HG03378 (cell line): ENCODE data around the gene KIF6.

ENCODE experiments used
- ATAC-seq: cut with Tn5 transposase; IDR thresholded peaks from one replicate; pipeline ENCODE4 v1.9.1; 2021; ENCODE audit warnings: mild to moderate bottlenecking, moderate library complexity; ENCODE audit not compliant: unreplicated experiment

KIF6 gene

DNA sequence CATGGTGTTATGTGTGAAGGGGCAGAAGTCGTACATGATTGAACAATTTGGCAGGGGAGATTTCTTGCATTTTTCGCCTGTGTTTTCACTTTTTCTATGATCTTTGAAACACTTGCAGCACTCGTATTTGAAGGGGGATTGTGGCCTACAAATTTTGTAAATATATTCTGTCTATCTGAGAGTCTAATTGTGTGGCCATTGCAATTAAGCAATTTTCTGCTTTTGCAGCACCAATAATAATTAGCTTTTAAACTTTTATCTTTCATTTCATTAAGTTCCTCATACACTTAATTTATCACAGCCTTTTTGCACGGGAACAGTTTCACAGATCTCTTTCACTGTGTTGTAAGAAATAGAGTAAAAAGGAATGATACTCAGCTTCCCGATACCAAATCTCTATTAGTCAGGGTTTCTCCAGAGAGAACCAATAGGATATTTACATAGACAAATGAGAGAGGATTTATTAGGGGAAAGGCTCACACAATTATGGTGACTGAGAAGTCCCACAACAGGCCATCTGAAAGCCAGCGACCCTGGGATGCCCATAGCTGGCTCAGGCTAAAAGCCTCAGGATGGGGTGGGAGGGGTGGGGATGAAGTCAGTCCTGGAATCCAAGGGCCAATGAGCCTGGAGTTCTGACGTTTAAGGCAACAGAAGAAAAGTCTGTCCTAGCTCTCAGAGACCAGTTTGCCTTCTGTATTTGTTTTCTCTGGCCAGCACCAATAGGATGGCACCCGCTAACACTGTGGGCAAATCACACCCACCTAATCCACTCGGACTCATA is 58.3 kb downstream of the KIF6 start:
- no peak for ATAC-seq

DNA sequence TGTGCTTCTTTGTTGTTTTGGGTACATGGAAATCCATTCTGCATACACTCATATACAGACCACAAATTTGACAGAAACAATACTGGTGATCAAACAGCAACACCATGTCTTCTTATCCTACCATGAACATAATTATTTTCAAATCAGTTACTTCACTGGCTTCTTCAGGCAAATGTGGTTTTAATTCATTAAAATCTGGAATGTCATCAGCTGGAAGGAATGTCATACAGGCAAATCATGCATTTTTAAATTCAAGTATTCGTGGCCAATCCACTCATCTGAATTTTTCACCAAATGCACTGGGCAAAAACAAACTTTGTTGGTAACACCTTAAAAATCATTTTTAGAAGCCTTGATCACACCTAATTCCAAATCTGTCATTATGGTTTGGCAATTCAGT is 59.3 kb downstream of the KIF6 start:
- no peak for ATAC-seq

DNA sequence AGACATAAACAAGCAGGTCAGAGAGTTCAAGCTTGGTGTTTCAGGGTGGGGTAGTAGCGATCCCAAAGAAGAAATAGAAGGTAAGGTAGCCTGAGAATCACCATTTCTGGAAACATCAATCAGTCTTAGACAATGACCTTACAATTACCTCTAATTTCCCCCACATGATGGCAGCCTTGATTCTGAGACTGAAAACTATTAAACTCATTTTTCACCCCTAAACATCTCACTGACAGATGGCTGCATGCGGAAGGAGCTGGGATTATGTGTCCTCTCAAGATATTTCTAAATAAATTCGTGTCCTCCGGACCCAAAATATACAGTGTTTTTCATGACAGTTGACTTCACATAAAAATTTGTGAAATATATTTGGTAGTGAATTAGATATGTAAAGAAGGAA is 61.0 kb downstream of the KIF6 start:
- no peak for ATAC-seq

DNA sequence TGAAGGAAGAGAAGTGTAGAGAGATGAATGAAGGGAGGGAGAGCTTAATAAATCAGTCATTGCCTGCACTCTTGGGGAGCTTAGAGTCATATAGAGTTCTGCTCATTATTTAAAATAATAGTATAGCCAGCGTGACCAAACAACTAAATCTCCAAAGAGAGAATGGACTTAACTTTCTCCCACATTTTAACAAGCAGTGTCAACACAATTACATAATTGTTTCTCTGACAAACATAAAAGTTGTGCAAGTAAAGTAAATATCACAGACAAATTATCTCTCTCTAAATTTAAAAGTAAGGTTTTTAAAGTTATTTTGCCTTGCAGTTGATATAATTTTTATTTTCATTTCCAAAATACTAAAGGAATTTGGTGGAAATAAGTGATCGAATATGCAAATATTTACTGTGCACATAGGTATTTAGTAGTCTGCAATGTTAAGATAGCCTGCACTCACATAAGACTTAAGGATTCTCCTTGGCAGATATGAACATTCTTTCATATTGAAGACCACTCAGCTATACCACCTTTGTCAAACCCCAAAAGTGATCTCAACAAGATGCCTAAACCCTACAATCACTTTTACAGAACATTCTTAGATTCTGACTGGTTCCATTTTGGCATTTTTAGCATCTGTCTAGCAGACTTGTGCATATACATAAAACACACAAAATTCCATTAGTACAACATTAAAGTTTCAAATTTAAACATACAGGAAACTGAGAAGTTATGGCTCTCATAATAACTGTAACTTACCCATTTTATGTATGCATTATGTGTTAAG is 67.7 kb downstream of the KIF6 start:
- ATAC-seq, result no peak

DNA sequence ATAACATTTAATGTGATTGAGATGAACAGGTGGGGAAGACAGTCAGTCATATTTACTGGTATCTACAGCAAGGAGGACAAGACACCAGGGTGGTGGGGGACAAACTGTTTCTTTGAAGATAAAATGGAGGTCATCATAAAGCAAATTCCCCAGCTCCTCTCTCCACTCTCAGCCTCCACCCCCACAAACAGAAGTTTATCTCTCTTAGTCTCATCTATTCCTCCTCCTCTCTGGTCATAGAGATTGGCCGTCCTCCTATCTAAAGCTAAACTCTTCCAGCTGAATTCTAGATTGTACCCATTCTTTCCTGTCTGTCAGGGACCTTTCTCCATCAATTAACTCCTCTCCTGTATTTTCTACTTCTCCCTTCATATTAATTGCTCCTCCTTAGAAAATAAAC is 71.1 kb downstream of the KIF6 start:
- ATAC-seq, result no peak

DNA sequence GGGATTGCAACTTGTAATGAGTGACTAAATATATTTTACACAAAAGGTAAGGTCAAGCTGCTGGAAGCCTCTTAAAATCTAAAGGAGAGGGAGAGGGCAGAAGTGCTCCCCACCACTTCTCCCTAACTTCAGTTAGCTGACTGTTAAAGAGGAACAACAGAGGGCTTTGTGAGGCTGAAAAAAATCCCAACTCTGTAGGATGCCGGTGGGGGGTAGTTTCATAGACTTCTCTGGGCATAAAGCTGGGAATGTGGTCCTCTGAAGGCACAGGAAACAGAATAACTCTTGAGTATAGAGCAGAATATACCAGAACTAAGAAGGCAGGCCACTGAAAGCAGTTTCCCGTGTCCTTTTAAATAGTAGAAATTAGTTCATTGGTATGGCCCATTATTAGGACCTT is 71.6 kb downstream of the KIF6 start:
- no peak for ATAC-seq

DNA sequence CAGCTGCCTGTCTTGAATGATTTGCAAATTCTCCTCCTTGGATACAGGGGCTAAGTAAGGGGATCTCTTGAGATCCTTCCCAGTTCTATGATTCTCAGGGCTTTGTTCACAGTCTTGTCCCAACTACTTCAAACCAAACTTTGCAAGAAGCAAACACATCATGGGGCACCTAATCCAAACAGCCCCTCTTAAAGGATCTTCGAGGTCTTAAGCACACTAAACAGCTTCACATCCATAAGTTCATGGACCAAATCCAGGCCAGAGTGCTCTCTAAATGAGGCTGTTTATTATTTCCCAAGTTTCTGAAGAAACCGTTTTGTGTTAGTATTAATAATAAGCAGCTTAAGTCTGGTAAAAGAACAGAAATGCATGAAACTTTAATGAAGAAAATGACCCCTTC is 75.2 kb downstream of the KIF6 start:
- no peak for ATAC-seq

DNA sequence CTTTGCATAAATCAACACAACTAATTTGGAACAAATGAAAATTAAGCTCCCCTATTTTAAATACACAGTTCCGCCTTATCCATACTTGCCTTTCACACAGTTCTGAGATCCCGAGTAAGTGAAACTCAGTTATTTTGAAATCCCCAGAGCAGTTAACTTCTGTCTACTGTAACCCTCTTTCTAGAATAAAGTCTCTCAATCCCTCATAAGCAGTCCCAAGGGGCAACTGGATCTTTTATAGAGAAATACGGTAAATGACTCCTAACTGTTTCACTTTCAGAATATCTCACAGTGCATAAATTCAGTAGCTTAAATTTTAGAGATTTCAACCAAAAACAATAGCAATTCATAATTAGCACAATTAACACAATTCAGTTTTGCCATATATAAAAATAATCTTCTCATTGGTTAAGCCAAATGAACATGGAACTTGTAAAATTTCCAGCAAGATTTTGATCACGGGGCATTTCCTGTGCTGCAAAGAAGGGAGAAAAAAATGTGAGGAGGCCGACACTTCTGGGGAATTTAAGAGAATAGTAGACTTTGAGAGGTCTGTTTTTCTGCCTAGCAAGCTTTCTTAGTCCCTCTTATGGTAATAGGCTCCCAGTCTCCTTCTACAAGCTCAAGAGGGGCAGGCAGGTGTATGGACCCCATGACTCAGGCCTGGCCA is 78.3 kb downstream of the KIF6 start:
- ATAC-seq, result no peak

DNA sequence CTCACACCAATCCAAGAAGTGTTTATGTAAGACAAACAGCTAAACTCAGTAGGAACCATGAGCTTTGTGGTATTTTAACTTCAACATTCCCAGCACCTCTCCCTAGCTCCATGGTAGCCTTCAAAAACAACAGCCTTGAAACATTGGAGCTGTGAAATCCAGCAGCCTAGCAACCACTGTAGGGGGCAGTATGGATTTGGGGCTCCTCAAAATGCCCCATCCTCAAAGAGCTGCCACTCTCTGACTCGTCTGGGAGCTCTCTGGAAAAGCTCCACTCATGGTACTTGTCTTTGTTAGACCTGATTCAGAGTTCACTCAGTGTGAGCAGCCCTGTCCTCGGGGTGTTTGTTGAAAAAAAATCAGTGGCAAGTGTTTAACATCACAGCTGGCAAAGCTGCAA is 82.9 kb downstream of the KIF6 start:
- ATAC-seq, result no peak

DNA sequence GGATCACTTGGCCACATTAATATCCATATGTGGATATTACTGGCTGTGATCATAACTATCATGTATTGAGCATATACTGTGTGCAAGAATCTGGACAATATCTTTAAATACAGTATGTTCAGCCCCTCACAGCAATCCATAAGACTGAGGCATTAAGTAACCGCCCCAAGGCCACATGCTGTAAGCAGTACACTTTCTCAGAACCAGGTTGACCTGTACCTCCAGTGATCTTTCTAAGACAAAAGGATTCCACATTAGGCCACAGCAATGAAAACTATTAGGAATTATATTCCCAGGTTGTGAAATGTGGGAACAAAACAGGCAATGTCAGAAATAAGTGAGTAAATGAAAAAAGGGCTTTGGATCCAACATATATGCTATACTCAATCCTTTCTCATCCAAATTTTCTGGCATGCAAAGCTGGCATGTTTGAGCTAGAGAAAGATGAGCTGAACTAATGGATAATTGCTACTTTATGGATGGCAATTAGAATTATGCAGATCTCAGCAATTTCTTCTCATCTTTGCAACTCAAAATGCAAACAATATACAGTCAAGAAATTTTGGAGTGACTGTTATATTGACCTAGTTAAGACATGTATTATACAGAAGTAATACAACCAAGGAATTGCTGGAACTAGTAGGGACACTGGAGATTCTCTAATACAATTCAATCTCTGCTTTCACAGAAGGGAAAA is 86.9 kb downstream of the KIF6 start:
- ATAC-seq, result no peak

DNA sequence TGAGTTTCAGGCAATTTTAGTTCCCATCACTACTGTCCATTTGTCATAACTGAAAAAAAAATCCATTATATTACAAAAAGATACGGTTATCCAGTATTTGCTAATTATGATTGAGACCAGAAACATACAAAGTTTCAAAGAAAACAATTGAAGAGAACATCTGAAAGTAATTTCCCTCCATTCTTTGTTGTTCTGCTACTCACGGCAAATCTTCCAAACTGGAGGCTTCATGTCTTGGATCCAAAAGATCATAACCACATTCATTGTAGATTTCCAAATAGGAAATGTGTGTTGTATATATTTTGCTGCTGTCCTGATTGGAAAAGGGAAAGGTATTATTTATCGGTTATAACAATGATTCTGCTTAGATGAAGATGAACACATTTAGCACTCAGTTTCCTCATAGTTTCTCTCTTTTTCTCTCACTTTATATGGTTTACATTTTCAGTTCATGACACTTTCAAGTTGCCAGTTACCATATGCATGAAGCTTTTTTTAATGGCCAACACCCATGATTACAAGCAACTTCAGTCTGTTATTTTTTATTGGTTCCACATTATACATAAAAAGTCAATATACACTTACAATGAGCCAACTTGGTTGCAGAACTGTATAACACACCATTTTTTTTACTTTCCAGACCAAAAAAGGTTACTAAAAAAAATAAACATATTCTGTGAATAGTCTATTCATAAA is 90.4 kb downstream of the KIF6 start:
- no peak for ATAC-seq

DNA sequence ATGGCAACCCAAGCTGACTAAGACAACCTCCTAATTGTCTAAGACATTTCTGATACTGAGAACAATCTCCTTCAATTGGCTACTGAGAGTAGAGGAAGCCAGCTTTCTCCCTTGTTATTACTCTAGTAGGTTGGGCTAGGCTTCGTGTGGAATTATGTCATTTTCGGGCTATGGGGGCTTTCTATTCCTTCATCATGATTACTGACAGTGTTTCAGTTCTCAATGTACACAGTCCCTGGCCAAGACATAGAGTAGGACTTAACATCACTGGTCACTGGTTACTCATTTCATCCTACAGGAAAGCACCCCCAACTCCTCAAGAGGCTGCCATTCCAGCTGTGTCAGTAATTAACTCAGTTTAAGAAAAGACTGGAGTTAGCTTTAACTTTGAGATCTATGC is 100.0 kb downstream of the KIF6 start:
- no peak for ATAC-seq

DNA sequence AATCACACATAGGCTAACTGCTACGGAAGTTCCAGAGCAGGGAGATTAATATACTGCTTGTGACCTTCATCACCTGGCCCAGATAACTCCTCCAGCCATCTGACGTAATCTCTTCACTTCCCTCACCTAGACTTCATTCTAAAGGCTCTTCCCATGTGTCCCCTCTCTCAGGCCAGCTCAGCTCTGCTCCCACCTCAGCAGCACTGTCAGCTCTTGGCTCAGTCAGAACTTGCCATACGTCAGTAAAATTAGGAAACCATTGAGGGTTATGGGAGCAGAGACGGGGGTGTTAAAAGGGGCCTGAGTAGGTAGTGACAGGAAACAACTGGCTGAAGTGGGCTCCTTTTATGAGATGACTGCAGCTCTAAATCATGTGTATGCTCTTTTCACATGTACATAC is 101.5 kb downstream of the KIF6 start:
- ATAC-seq, result no peak

DNA sequence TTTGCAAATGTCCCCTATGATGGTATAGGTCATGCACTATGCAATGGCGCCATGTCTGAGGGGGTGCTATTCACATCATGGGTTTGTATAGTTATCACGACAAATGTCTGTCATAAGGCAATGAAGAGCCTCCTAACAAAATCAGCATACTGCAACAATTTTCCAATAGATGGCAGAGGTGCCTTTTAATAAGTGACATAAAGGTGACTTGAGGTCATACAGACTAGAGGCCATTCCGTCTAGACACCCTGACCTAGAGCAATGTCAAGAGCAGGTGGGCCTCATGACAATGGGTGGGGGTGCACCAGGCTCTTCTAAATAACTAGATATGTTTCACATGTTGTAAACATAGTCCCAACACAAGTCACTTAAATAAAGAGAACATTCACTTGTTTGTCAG is 107.7 kb downstream of the KIF6 start:
- no peak for ATAC-seq

DNA sequence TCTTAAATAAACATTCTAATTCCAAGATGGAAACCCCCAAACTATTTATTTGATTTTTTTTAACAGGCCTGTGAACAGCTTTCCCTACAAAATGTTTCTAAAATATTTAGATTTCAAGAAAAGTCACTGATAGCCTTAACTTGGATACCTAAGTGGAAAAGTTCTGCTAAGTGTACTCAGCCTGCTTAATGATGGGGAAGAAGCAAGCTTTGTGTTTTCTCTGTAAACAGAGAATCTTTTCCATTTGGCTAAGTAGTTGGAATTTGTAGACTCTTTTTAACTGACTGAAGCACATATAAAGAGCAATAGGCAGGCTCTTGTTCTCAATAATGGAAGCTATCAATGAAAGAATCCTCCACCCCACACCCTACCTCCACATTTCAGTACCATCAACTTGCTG is 108.2 kb downstream of the KIF6 start:
- ATAC-seq, result no peak

DNA sequence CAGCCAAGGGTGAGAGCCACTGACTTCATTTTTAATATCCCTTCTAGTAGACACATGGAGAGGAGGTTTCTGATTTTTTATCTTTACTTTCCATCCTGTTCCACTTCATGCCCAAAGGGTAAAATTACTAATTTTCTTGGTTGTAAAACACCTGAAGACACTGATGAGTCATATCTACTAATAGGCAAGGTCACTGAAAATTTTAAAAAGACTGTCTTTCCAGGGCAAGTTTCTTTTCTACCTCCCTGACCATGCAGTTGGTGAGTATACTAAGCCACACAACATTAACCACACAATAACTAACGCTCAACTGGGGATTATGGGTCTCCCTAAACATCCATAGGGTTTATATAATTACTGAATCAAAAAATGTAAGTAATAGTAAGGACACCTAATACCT is 109.6 kb downstream of the KIF6 start:
- no peak for ATAC-seq

DNA sequence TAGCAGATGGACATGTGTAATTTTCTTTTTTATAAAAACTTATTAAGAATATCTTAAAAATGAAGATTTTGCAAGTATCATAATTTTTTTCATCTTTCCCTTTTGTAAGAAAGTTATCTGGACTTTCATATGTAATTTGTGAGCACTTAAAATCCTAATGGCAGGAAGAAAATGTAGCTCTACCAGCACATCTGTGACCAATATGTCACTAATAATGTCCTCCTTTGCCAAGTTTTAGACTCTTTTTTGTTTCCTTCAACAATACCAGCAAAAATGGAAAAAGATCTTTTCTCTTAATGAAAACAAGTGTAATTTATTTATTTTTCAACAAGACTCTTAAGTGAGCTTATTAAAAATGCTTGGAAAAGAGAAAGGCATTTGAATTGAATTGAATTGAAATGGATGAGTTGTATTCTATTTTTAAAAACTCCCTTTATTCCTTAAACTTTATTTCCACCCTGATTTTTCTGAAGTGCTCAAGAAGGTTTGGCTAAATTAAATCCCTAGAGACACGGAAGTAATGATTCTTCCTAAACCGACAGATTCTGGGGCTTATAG is 110.7 kb downstream of the KIF6 start:
- ATAC-seq, result no peak

DNA sequence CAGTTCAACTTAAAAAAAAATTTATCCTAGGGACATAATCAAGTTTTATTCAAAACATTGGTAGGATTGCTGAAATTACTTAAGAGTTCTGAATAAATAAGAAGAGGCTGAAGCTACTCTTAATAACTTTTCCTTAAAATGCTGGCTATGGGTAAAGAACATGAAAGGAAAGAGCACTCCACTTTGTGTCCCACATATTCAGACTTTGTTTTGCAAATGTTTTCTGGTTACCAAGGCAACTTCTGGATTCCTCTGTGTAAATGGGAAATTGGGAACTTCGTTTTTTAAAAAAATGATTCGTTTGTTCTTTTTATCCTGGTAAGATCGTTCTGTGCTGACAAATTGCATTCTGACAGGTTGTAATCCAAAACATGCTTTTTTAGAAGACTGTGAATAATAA is 115.0 kb downstream of the KIF6 start:
- ATAC-seq, result no peak

DNA sequence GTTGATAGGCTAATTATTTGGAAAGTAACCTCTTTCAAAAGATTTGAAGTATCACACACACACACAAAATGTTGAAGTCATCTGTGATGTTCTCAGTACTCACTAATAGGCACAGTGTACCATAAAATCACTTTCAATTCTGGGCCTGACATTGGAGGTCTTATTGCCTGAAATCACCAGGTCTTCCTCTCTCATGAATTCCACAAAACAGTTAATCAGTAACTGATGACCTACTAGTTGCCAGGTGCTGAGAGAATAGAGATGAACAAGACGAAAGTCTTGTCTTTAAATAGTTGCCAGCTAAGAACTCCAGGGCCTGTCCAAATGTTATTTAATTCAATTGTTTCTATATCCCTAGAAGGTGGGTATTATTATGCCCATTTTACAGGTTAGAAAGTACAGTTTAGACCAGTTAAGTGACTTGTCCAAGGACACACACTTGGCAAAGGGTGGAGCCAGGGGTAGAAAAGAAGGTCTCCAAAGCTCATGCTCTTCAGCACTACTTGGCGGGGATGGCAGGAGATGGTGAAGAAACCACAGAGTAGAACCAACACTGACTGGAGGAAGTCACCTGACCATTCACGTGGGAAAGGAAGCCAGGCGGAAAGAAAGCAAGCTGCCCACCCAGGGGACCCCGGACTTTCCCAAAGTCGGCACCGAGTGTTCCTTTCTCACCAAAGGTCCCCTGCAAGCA is 116.4 kb downstream of the KIF6 start:
- ATAC-seq, result no peak
